ENCODE results near the gene TRAPPC14.
A peak's percentile ranks its signal among the peaks of the same experiment; 100 is the strongest.
"Not testable (repeated sequence)": the region's sequence is repeated elsewhere in the genome, so short reads cannot be mapped to it uniquely, and the experiment has no call there.

TRAPPC14 gene

DNA sequence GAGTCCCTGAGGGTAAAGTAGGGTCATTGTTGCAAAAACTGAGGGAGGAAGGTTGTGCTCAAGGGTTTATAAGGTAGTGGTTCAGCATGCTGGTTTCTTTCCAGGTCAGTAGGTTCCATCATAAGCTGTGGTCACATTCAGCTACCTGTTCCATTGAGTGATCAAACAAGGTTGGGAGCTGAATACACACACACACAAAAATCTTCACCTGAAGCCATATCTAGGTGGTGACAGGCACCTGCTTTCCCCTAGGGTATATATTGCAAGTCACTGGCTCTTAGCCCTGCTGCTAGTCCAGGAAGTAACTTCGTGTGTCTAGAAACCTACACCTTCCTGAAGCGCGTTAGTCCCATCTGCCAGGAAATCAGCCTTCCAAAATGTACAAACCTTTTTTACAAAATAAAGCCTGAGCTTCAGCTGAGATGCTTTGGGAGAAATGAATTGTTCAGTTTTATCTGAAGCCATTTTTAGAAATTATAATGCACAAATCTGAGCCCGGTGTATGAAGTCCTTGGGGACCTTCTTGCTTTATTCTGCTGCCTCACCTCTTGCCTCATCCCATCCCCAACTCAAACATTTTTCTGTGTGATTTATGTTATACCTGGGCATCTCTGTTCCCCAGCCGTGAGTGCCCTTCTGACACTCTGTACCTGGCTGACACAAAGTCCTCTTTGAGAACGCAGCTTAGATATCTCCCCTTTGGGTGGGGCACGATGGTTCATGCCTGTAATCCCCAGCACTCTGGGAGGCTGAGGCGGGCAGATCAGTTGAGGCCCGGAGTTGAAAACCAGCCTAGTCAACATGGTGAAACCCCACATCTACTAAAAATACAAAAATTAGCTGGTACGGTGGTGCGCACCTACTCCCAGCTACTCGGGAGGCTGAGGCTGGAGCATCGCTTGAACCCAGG, 20.4 kb downstream of the TRAPPC14 start:
- Histone ChIP-seq H3K36me3 (ENCODE audit: control insufficient read depth in 2 of 2, insufficient read depth in 2 of 2, low read length in 2 of 2) (no peaks in the 10 kb centered on the region), H3K27me3 (ENCODE audit: control insufficient read depth in 2 of 2, insufficient read depth in 2 of 2, low read length in 2 of 2) (no peaks in the 10 kb centered on the region), H3K4me1 (ENCODE audit: control insufficient read depth in 2 of 2, insufficient read depth in 2 of 2, low read length in 2 of 2) (peaks cover 15 to 18% of the 10 kb centered on the region in 2 donors), H3K9ac (ENCODE audit: low read depth in 1 of 2, low read length in 2 of 2) (no peak overlapping the region), H3K9me3 (ENCODE audit: control insufficient read depth in 2 of 2, low read length in 2 of 2) (no peaks in the 10 kb centered on the region), H3K4me3 (ENCODE audit: low read length in 2 of 2) (no peak overlapping the region), H3K27ac (ENCODE audit: low read depth in 2 of 2, low read length in 2 of 2) (peak overlapping the region; percentile 34 to 46)

DNA sequence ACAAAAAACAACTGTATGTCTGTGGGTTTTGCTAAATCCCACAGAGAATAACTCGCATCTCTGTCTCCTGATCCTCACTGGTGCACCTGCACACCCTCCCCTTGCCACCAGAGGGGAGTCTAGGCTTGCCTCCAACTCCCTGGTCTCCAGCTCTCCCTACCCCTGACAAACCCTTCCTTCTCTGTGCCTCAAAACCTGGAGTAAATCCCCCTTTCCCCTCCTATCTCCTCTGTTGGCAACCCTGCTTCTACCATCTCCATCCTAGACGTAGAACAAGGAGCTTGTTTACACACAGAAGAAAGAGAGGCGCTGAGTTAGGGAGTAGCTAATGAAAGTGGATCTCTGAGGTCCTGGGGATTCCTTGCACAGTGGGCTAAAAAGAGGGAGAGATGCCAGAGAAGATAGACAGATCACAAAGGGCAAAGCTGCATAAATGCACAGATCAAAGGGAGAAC, 25.8 kb downstream of the TRAPPC14 start:
- H3K4me1 ChIP-seq (ENCODE audit: control insufficient read depth in 2 of 2, insufficient read depth in 2 of 2, low read length in 2 of 2) = peaks cover 12 to 21% of the 10 kb centered on the region in 2 donors
- no peak overlapping the region for H3K9ac ChIP-seq (ENCODE audit: low read depth in 1 of 2, low read length in 2 of 2)
- no peaks in the 10 kb centered on the region for H3K36me3 ChIP-seq (ENCODE audit: control insufficient read depth in 2 of 2, insufficient read depth in 2 of 2, low read length in 2 of 2)
- H3K9me3 ChIP-seq (ENCODE audit: control insufficient read depth in 2 of 2, low read length in 2 of 2) = no peaks in the 10 kb centered on the region
- no peak overlapping the region for H3K4me3 ChIP-seq (ENCODE audit: low read length in 2 of 2)
- no peaks in the 10 kb centered on the region for H3K27me3 ChIP-seq (ENCODE audit: control insufficient read depth in 2 of 2, insufficient read depth in 2 of 2, low read length in 2 of 2)
- H3K27ac ChIP-seq (ENCODE audit: low read depth in 2 of 2, low read length in 2 of 2) = no peak overlapping the region

DNA sequence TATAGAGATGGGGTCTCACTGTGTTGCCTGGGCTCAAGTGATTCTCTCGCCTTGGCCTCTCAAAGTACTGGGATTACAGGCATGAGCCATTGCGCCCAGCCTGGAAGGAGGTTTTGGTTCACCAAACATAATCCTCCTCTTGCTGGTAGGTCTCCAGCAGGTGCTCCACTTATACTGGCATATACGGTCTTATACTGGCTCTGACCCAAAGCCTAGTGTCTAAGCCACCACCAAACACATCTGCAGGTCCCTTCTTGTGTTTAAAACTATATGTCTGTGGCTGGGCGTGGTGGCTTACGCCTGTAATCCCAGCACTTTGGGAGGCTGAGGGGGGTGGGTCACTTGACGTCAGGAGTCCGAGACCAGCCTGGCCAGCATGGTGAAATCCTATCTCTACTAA, 26.4 kb downstream of the TRAPPC14 start:
- no peaks in the 10 kb centered on the region for H3K9me3 ChIP-seq (ENCODE audit: control insufficient read depth in 2 of 2, low read length in 2 of 2)
- no peaks in the 10 kb centered on the region for H3K36me3 ChIP-seq (ENCODE audit: control insufficient read depth in 2 of 2, insufficient read depth in 2 of 2, low read length in 2 of 2)
- no peak overlapping the region for H3K9ac ChIP-seq (ENCODE audit: low read depth in 1 of 2, low read length in 2 of 2)
- H3K27ac ChIP-seq (ENCODE audit: low read depth in 2 of 2, low read length in 2 of 2) = no peak overlapping the region
- no peak overlapping the region for H3K4me3 ChIP-seq (ENCODE audit: low read length in 2 of 2)
- H3K4me1 ChIP-seq (ENCODE audit: control insufficient read depth in 2 of 2, insufficient read depth in 2 of 2, low read length in 2 of 2) = peaks cover 15 to 22% of the 10 kb centered on the region in 2 donors
- H3K27me3 ChIP-seq (ENCODE audit: control insufficient read depth in 2 of 2, insufficient read depth in 2 of 2, low read length in 2 of 2) = no peaks in the 10 kb centered on the region

DNA sequence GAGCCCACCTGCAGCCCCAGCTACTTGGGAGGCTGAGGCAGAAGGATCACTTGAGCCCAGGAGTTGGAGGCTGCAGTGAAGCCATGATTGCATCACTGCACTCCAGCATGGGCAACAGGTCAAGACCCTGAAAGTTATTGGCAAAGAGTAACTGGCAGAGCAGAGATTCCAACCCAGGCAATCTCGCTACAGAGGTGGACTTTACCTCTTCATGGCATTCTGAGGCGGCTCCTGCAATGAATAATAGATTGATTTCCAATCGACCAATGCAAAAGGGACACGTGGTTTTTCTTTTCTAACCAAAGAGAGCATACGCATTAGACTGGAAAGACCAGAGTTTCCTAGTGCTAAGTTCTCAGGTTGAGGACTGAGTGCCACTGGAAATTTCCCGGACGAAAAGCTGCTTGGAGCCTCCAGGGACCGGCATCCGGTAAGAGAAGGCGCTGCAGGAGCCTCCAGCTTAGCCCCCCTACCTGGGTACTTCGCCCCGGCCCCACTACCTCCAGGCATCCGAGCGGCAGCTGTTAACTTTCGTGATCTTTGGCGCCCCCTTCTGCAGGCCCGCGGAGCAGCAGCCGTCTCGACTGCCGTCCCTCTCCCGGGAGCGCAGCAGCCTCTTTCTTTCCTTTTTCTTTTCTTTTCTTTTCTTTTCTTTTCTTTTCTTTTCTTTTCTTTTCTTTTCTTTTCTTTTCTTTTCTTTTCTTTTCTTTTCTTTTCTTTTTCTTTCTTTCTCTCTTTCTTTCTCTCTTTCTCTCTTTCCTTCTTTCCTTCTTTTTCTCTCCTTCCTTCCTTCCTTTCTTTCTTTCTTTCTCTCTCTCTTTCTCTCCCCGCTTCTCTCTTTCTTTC, 27.7 kb downstream of the TRAPPC14 start:
- no peaks in the 10 kb centered on the region for H3K36me3 ChIP-seq (ENCODE audit: control insufficient read depth in 2 of 2, insufficient read depth in 2 of 2, low read length in 2 of 2)
- H3K27me3 ChIP-seq (ENCODE audit: control insufficient read depth in 2 of 2, insufficient read depth in 2 of 2, low read length in 2 of 2) = no peaks in the 10 kb centered on the region
- H3K27ac ChIP-seq (ENCODE audit: low read depth in 2 of 2, low read length in 2 of 2) = peak overlapping the region in 1 of 2 donors; percentile 37
- H3K4me1 ChIP-seq (ENCODE audit: control insufficient read depth in 2 of 2, insufficient read depth in 2 of 2, low read length in 2 of 2) = peaks cover 18 to 24% of the 10 kb centered on the region in 2 donors
- no peaks in the 10 kb centered on the region for H3K9me3 ChIP-seq (ENCODE audit: control insufficient read depth in 2 of 2, low read length in 2 of 2)
- peak overlapping the region; percentile 65 to 70 for H3K9ac ChIP-seq (ENCODE audit: low read depth in 1 of 2, low read length in 2 of 2)
- peak overlapping the region; percentile 50 to 66 for H3K4me3 ChIP-seq (ENCODE audit: low read length in 2 of 2)

DNA sequence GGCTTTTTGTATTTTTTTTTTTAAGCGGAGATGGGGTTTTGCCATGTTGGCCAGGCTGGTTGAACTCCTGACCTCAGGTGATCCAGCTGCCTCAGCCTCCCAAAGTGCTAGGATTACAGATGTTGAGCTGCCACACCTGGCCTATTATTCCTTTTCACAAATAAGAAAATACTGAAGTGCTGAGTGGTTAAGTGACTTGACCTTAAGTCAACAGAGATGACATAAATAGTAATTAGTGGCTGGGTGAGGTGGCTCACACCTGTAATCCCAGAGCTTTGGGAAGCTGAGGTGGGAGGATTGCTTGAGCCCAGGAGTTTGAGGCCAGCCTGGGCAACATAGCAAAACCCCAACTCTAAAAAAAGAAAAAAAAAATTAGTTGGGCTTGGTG, 28.3 kb downstream of the TRAPPC14 start:
- not testable (repeated sequence) for H3K27me3 ChIP-seq (ENCODE audit: control insufficient read depth in 2 of 2, insufficient read depth in 2 of 2, low read length in 2 of 2); H3K9ac ChIP-seq (ENCODE audit: low read depth in 1 of 2, low read length in 2 of 2); H3K9me3 ChIP-seq (ENCODE audit: control insufficient read depth in 2 of 2, low read length in 2 of 2); H3K4me3 ChIP-seq (ENCODE audit: low read length in 2 of 2); H3K36me3 ChIP-seq (ENCODE audit: control insufficient read depth in 2 of 2, insufficient read depth in 2 of 2, low read length in 2 of 2)
- Histone ChIP-seq H3K27ac (ENCODE audit: low read depth in 2 of 2, low read length in 2 of 2) (peak overlapping the region in 1 of 2 donors; percentile 37), H3K4me1 (ENCODE audit: control insufficient read depth in 2 of 2, insufficient read depth in 2 of 2, low read length in 2 of 2) (peaks cover 21 to 27% of the 10 kb centered on the region in 2 donors)

DNA sequence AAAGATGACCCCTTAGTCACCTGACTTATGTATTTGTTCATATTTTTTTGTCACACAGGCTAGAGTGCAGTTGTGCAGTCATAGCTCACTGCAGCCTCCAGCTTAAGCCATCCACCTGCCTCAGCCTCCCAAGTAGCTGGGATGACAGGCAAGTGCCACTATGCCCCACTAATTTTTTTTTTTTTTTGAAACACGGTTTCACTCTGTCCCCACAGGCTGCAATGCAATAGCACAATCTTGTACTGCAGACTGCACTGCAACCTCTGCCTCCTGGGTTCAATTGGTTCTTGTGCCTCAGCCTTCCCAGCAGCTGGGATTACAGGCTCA, 29.9 kb downstream of the TRAPPC14 start:
- Histone ChIP-seq H3K4me3 (ENCODE audit: low read length in 2 of 2) (peak overlapping the region in 1 of 2 donors; percentile 95), H3K27me3 (ENCODE audit: control insufficient read depth in 2 of 2, insufficient read depth in 2 of 2, low read length in 2 of 2) (no peaks in the 10 kb centered on the region), H3K9me3 (ENCODE audit: control insufficient read depth in 2 of 2, low read length in 2 of 2) (no peaks in the 10 kb centered on the region), H3K27ac (ENCODE audit: low read depth in 2 of 2, low read length in 2 of 2) (no peak overlapping the region), H3K36me3 (ENCODE audit: control insufficient read depth in 2 of 2, insufficient read depth in 2 of 2, low read length in 2 of 2) (no peaks in the 10 kb centered on the region), H3K4me1 (ENCODE audit: control insufficient read depth in 2 of 2, insufficient read depth in 2 of 2, low read length in 2 of 2) (peaks cover 33 to 40% of the 10 kb centered on the region in 2 donors), H3K9ac (ENCODE audit: low read depth in 1 of 2, low read length in 2 of 2) (peak overlapping the region; percentile 97 to 98)

DNA sequence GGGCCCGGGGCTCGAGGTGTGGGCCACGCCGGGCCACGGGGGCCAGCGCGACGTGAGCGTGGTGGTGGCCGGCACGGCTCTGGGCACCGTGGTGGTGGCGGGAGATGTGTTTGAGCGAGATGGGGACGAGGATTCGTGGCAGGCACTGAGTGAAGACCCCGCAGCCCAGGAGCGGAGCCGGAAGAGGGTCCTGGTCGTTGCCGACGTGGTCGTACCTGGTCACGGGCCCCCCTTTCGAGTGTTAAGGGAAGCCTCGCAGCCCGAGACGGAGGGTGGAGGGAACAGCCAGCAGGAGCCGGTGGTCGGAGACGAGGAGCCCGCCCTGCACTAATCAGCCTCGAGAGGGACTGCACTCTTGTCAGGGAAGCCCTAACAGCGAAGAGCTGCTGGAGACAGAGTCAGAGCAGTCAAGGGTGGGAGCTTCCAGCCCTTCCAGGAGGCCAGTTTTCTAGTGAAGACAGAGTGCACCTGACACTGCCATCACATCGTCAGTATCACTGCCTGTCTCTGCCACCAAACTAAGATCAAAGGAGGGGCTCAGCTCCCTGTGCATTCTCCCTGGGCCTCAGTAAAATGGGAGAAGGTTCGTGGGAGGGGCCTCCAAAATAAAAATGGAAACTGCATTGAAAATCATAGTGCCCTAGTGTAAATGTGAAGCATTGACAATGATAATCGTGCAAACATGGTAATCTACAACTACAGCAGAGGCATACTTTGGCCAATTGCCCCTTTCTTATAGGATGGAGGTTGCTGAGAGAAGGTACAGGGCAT, 30.5 kb downstream of the TRAPPC14 start:
- Histone ChIP-seq H3K27me3 (ENCODE audit: control insufficient read depth in 2 of 2, insufficient read depth in 2 of 2, low read length in 2 of 2) (no peaks in the 10 kb centered on the region), H3K27ac (ENCODE audit: low read depth in 2 of 2, low read length in 2 of 2) (peak overlapping the region; percentile 98 to 99), H3K9me3 (ENCODE audit: control insufficient read depth in 2 of 2, low read length in 2 of 2) (no peaks in the 10 kb centered on the region), H3K4me3 (ENCODE audit: low read length in 2 of 2) (peak overlapping the region; percentile 95), H3K4me1 (ENCODE audit: control insufficient read depth in 2 of 2, insufficient read depth in 2 of 2, low read length in 2 of 2) (peaks cover 33 to 40% of the 10 kb centered on the region in 2 donors), H3K9ac (ENCODE audit: low read depth in 1 of 2, low read length in 2 of 2) (peak overlapping the region; percentile 97 to 98), H3K36me3 (ENCODE audit: control insufficient read depth in 2 of 2, insufficient read depth in 2 of 2, low read length in 2 of 2) (no peaks in the 10 kb centered on the region)

DNA sequence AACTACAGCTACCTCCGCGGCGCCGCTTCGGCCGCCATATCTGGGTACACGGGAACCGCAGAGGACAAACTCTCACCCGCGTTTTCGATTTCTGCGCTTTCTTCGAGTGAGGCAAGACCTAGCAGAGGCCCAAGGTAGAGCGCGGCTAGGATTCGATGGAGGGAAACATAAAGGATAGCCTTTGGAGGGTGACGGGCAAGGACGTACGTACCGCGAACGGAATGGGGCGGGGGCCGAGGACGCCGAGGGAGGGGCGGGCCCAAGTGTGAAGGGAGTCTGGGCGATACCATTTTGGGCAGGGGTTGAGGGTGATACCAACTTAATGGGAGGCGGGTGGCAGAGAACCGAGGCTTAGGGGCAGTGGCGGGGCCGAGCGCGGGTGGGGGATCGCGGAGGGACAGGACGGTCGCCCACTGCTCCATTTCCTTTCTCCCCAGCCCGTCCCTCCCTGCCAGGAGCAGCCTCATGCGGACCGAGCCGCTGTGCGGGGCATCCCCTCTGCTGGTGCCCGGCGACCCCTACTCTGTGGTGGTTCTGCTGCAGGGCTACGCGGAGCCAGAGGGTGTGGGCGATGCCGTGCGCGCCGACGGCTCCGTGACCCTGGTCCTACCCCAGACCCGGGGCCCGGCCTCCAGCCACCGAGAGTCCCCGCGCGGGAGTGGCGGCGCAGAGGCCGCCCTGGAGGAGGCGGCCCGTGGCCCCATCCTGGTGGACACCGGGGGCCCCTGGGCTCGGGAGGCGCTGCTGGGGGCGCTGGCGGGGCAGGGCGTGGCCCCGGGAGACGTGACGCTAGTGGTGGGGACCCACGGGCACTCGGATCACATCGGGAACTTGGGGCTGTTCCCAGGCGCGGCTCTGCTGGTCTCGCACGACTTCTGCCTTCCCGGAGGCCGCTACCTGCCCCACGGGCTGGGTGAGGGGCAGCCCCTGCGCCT, 31.3 kb downstream of the TRAPPC14 start, which contains the start of gene MBLAC1:
MBLAC1 (plus strand) TSS at position 37 of the 935 bp plus-strand sequence; CDS start at position 466, 429 bp downstream.
- H3K4me3 ChIP-seq (ENCODE audit: low read length in 2 of 2) = peak within 1 kb of the TSS; percentile 95
- H3K4me1 ChIP-seq (ENCODE audit: control insufficient read depth in 2 of 2, insufficient read depth in 2 of 2, low read length in 2 of 2) = peaks cover 33 to 34% of the 10 kb centered on the region in 2 donors
- no peaks in the 10 kb centered on the region for H3K27me3 ChIP-seq (ENCODE audit: control insufficient read depth in 2 of 2, insufficient read depth in 2 of 2, low read length in 2 of 2)
- H3K27ac ChIP-seq (ENCODE audit: low read depth in 2 of 2, low read length in 2 of 2) = peak within 1 kb of the TSS; percentile 98 to 99
- no peaks in the 10 kb centered on the region for H3K9me3 ChIP-seq (ENCODE audit: control insufficient read depth in 2 of 2, low read length in 2 of 2)
- H3K9ac ChIP-seq (ENCODE audit: low read depth in 1 of 2, low read length in 2 of 2) = peak within 1 kb of the TSS; percentile 97 to 98
- H3K36me3 ChIP-seq (ENCODE audit: control insufficient read depth in 2 of 2, insufficient read depth in 2 of 2, low read length in 2 of 2) = no peaks in the 10 kb centered on the region

Data from mucosa of rectum (tissue), 2 donors.